CD4-positive, alpha-beta T cell treated with Interferon gamma for 1 hour (primary cell): ENCODE data around the gene HNRNPF.
"Not testable (repeated sequence)": the region's sequence is repeated elsewhere in the genome, so short reads cannot be mapped to it uniquely, and the experiment has no call there.

Source experiments
- DNase-seq: peaks from one replicate; pipeline ENCODE4 v3.0.0-alpha.2; 2020

The HNRNPF gene

DNA sequence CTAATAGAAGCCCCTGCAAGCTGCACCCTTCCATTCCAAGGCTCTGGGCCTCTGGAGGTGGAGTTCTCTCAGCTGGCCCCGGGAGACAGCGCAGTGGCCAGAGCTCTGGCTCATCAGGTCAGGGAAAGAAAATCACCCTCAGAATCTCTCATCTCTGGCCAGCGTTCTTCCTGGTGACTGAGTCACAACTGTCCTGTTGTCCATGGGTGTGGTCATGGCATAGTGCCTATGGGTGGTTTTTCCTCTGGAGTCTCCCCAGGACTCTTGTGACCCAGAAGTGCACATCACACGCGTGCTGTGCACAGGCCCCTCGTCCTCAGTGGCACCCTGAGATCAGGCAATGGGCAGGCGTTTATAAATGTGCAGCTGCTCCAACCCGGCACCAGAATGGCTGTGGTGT is 64.9 kb downstream of the HNRNPF start:
- DNase-seq: no peak

DNA sequence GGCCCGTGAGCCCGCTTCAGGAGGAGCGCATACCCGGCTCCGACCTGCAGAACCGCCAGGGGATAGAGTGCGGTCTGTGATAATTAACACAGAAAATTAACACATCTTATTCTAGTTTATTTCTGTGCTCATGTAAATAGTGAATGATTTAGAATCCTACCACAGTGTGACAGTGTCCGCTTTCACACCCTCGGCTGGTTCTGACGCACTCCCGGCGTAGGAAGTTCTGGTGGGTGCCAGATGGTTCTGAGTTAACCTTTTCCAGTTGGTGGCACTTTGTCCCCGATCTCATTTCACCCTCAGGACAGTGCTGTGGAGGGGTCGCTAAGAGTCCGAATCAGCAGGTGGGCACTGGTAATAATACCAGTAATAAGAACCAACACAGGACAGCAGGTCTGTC is 65.9 kb downstream of the HNRNPF start:
- DNase-seq: no peak

DNA sequence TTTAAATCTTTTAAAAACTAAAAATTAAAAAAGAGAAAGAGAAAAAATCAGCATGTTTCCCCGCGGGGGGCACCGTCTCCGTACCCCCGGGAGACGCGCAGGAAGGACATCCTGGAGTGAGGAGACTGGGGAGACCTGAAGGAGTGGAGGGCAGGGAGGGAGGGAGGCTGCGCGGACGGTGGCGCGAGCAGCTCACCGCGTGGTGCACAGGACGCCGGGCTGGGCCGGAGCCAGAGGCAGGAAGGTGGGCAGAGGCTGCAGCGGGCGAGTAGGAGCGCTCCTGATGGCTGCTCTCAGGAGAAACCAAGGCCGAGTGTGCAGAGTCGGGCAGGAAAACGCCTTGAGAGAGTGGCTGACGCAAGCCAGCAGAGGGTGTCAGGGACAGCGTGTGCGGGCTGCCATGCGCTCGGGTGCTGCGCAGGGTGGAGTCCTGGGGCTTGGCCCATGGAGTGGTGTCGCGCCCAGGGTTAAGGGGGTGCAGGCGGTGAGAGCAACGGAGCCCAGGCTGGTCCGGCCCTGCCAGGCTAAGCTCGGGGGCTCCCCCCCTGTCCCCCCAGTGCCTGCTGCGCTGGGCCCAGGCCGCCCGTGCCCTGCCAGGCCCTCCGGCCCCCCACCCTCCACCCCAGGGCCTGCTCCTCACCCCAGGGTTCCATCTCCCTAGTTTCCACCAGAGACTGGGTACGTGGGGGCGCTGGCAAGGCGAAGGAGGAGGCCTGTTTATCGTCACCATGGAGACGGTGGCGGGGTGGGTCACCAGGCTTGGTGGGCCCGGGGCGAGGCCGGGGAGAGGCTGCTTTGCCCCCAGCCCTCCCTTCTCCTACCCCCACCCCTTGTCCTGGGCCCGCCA is 66.5 kb downstream of the HNRNPF start:
- DNase-seq: no peak

DNA sequence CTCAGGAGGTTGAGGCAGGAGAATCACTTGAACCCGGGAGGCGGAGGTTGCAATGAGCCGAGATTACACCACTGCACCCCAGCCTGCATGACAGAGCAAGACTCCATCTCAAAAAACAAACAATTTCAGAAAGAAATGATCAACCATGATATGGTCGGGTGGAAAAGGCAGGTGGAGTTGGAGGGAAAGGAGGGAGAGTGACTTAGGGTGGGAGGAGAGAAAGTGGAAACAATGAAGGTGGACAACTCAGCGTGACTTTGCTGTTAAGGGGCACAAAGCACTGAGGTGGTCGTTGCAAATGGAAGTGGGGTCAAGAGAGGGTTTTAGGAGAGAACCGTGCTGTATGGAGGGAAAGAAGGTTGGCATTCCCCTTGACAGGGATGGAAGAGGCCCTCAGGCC is 67.5 kb downstream of the HNRNPF start:
- DNase-seq: no peak

DNA sequence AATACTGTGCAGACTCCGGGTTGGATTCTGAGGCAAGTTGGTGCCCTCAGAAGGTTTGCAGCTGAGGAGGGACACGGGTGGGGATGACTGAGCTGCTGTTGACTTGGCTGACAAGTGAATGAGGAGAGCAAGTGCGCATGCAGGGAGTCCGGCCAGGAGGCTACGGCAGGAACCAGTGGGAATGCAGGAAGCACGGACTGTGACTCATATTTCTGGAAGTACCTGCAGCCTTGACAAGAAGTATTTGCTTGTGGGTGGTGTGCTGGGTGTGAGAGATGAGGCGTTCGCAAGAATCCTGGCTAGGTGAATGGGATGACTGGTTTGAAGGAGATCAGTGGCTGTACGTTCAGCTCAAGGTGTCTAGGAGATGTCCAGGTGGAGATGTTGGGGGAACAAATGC is 68.4 kb downstream of the HNRNPF start:
- DNase-seq: no peak

DNA sequence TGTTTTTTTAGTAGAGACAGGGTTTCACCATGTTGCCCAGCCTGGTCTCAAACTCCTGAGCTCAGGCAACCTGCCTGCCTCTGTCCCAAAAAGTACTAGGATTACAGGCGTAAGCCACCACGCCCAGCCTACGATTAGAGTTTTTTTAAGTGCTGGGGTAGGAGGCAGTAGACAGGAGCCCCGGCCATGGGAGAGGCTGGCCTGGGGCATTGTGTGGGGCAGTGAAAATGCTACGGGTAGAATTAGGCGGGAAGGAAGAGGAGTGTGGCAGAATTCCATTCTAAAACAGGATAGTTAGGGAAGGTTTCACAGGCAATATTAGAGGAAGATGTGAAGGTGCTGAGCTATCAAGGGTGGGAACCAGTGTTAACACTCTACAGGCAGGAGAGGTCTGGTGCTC is 68.9 kb downstream of the HNRNPF start:
- no peak for DNase-seq

DNA sequence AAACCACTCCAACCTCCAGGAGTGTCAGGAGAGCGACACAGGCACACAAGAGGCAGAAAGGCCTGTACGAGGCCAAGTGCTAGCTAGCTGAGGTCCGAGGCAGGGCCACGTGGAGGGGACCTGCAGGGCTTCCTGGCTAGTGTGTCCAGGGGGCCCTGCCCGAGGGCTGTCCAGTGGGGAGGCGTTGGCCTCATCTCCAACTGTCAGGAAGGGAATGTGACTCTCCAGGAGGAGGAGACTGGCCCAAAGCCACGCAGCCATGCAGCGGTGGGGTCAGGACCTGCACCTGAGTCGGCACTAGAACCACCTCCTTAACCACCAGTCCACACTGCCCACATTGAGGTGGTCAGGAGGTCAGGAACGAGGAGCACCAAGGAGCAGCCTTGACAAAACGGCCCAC is 69.8 kb downstream of the HNRNPF start:
- DNase-seq: no peak

DNA sequence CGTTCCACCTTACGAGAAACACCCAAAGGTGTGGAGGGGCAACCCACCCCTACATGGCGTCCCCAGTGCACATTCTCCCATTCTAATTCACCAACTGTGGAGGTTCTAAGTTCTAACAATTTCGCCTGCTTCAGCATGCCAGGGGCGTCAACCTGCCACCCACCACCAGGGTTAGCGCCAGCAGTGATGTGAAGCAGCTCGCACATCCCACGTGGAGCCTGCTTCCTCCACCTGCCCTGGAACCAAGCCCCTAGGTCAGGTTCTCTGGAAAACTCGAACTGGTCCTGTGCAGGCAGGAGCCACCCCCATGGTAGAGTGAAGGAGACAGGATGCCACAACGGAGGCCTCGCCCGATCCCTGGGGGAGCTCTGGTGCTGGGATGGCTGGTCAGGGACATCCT is 70.9 kb downstream of the HNRNPF start:
- no peak for DNase-seq

DNA sequence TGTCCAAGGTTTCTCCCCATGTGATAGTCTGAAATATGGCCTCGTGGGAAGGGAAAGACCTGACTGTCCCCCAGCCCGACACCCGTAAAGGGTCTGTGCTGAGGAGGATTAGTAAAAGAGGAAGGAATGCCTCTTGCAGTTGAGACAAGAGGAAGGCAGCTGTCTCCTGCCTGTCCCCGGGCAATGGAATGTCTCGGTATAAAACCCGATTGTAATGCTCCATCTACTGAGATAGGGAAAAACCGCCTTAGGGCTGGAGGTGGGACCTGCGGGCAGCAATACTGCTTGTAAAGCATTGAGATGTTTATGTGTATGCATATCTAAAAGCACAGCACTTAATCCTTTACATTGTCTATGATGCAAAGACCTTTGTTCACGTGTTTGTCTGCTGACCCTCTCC is 71.5 kb downstream of the HNRNPF start:
- not testable (repeated sequence) for DNase-seq

DNA sequence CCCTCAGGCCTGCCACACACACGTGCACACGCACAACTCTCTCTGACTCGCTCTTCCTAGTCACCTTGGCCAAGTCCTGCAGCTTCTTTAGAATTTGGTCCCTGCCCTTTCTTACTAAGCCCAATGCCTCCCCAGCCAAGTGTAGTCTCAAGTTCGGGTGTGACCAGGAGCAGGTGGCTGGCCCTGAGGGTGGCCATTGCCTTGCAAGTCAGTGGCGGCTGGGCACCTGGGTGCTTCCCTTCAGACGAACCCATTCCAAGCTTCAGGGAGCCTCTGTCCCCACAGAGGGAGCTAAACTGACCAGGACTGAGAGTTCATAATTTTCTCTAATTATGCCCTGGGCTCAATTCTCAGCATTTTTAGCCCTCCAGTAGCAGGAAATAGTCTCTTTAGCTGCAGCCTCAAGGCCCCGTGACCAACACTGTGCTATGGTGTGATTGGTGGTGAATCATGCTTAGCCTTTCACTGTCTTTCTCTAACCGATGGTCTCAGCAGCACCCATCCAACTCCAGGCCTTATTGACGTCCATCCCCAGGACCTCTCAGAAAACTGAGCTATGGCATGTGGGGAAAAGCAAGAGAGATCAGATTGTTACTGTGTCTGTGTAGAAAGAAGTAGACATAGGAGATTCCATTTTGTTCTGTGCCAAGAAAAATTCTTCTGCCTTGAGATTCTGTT is 72.2 kb downstream of the HNRNPF start:
- DNase-seq: no peak

DNA sequence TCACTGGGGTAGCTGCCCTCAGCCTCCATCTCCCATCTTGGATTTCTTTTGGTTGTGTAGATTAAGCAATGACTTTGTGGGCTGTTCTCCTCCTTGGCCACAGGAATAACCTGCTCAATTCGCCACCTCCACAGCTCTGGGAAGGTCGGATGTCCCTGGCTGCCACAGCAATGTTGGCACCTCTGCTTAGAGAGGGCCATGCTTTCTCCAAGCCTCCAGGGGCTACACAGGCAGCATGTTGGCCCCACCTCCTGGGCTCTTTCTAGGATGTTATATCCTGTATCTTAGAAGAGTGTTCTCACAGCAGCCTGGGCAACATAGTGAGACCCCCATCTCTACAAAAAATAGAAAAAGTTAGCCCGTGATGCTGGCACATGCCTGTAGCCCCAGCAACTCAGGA is 72.9 kb downstream of the HNRNPF start:
- DNase-seq: no peak
